GM19455 (cell line): Measurements from ENCODE around the gene CEBPZOS.

Source experiments
- ATAC-seq: cut with Tn5 transposase; IDR thresholded peaks from one replicate; pipeline ENCODE4 v1.9.1; 2021; ENCODE audit not compliant: unreplicated experiment

The CEBPZOS gene

GRCh38 chr2:37231241-37232130 is 35.2 kb downstream of the CEBPZOS start, which contains the start of the genes CEBPZ and NDUFAF7:
Gene CEBPZ (minus strand): TSS chr2:37231596. CDS start chr2:37231567, 29 bp downstream.
Gene NDUFAF7 (plus strand): TSS chr2:37231658. CDS start chr2:37231706, 48 bp downstream.
- peak; percentile 96 for ATAC-seq

GRCh38 chr2:37232131-37232933 is 36.0 kb downstream of the CEBPZOS start:
- ATAC-seq: no peak

DNA sequence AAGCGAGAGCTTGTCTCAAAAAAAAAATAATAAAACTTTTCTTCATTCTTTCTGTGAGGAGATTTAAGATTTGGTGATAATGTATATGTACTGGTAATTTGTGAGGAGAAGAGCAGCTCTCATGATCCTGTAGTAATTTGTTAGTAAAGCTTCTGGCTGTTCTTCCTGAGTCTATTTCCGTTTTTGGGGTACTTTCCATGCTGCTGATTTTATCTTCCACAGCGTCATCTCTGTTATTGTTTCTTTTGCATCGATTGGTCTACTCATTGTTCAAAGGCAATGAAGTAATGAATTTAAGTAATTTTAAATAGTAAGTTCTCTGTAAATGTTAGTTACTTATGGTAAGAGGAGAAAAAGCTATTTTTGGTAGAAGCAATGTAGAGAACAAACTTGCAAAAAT is 47.1 kb downstream of the CEBPZOS start:
- ATAC-seq: no peak

- peak; percentile 96 for ATAC-seq
These were observed 47.7 kb downstream of the CEBPZOS start for GRCh38 chr2:37244017-37244416.

DNA sequence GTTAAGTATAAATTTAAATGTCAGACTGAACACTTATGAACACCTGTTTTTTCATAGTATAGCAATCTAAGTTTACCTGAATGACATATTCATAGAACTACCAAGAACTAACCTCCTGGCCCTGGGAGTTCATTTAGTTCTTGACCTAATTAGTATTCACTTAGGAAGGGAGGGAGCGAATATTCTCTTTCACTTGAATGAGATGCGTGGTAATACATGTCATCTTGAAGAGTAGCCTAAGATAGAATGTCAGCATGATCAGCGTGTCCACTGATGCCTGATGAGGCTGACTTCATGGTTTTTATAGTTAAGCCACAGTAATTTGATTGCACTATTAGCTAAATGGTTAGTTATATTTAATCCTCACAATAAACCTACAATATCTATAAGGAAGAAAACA is 48.5 kb downstream of the CEBPZOS start:
- ATAC-seq: no peak

GRCh38 chr2:37246205-37246604 is 49.9 kb downstream of the CEBPZOS start:
- ATAC-seq: no peak

DNA sequence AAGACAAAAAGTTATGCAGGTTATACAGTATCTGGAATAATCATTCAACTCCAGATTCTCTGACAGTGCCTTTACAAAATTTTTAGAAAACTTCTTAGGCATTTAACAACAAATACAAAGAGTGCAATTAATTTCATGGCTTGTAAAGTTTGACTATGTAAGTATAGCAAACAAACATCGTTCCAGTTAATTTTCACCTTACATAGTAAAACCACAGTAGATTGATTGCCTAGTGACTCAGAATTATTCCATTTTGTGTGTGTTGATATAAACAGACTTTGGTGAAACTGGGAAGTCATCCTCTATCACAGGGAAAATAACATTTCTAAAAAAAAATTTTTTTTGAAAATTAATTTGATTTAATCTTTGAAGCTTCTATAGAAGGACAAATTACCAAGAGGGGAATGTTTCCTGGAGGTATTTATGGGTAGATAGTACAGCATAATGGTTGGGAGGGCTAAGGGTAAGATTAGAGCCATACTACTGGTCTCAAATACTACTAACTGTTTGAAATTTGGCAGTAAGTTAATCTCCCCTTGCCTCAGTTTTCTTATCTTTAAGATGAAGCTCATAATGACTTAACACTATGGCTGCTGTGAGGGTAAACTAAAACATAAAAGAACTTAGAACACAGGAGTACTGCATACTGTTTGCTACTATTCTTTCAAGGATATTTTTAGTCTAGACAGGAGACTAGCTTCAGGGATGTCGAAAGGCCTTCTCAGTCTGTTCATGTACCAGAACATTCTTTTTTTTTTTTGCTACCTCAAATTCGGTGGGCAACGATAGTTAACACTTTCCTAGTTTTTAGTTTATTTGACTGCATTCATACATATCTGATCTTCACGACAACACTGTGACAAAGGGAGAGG is 54.8 kb downstream of the CEBPZOS start:
- ATAC-seq: no peak
